A549 (cell line): ENCODE results near the gene DIP2C. TPM values are rescaled to one million over a fixed set of nuclear protein-coding genes. Genes with fewer than 3 reads are reported as not detected.

Experiments
- ATAC-seq, 2 experiments: fragments of 200-7000 bp in 1 of 2; fragments of >200 bp in 1 of 2; cut with Nextera tagmentation in 1 of 2; cut with Tn5 transposase in 1 of 2; 3 replicates each; pipeline versions ENCODE4 v1.8.0 to v1.9.1; 2018 to 2020; ENCODE audit warnings: mild to moderate bottlenecking in 1 of 2, moderate library complexity in 1 of 2
- CTCF ChIA-PET: fragments of 300-600 bp; sonication (Branson Sonifier 250); formaldehyde crosslinking; extraction: SDS; loops from one replicate; lab custom pipeline; 2021; ENCODE audit warnings: antibody characterized with exemption, inconsistent platforms; lab: Yijun Ruan, JAX
- POLR2A ChIA-PET: fragments of 350-600 bp; formaldehyde crosslinking; extraction: SDS; loops from one replicate; lab custom pipeline; 2021; ENCODE audit warnings: antibody characterized with exemption, inconsistent platforms; lab: Yijun Ruan, JAX
- DNase-seq, 2 experiments: peaks; one replicate each; pipeline versions ENCODE4 v3.0.0 to v3.0.0-alpha.2; 2011 to 2016; ENCODE audit warnings: low read depth in 1 of 2, low spot score in 1 of 2
- FAIRE-seq: peaks from 2 replicates; lab custom pipeline; 2011; peaks lifted over from hg19 to GRCh38; lab: Jason Lieb, UNC
- H3K27ac ChIP-seq, 2 experiments: fragments of >200 bp; sonication (Bioruptor Twin); formaldehyde crosslinking; 3 replicates each; pipeline ENCODE4 v1.5.1; 2016 to 2017
- H3K4me1 ChIP-seq: fragments of >200 bp; sonication (Bioruptor Twin); formaldehyde crosslinking; 3 replicates; pipeline ENCODE4 v1.6.1; 2016
- H3K4me2 ChIP-seq: fragments of >200 bp; sonication (Bioruptor Twin); formaldehyde crosslinking; 3 replicates; pipeline ENCODE4 v1.6.1; 2016
- H3K4me3 ChIP-seq: fragments of >200 bp; sonication (Bioruptor Twin); formaldehyde crosslinking; 3 replicates; pipeline ENCODE4 v1.5.1; 2016
- H3K9me3 ChIP-seq: fragments of >200 bp; sonication (Bioruptor Twin); formaldehyde crosslinking; 3 replicates; pipeline ENCODE4 v1.6.1; 2016
- CBX8 ChIP-seq: fragments of 200-600 bp; sonication (generic); IDR thresholded peaks from 2 replicates; pipeline ENCODE4 v1.6.1; 2016
- CEBPB ChIP-seq, 2 experiments: fragments of >200 bp in 1 of 2; sonication (Bioruptor Twin) in 1 of 2; formaldehyde crosslinking in 1 of 2; IDR thresholded peaks; 2 replicates each; pipeline ENCODE4 v1.6.1; 2012 to 2016
- CHD4 ChIP-seq: fragments of 200-600 bp; sonication (generic); IDR thresholded peaks from 2 replicates; pipeline ENCODE4 v1.6.1; 2016; ENCODE audit warnings: antibody characterized with exemption, mild to moderate bottlenecking, borderline replicate concordance
- EHF ChIP-seq: fragments of 250-450 bp; sonication (Bioruptor Pico); IDR thresholded peaks from 2 replicates; pipeline ENCODE4 v1.5.0; 2020; ENCODE audit warnings: mild to moderate bottlenecking
- EHMT2 ChIP-seq: fragments of 200-600 bp; sonication (generic); IDR thresholded peaks from 2 replicates; pipeline ENCODE4 v1.6.1; 2016; ENCODE audit warnings: antibody characterized with exemption, low read depth, mild to moderate bottlenecking, moderate library complexity
- HDAC2 ChIP-seq: fragments of 200-600 bp; sonication (generic); IDR thresholded peaks from 2 replicates; pipeline ENCODE4 v1.6.1; 2016
- HEYL ChIP-seq: fragments of 250-450 bp; sonication (Bioruptor Pico); IDR thresholded peaks from 2 replicates; pipeline ENCODE4 v1.8.0; 2021; ENCODE audit warnings: mild to moderate bottlenecking, moderate library complexity
- HOXA7 ChIP-seq: fragments of 250-450 bp; sonication (Bioruptor Pico); IDR thresholded peaks from 2 replicates; pipeline ENCODE4 v1.5.0; 2020; ENCODE audit warnings: mild to moderate bottlenecking, moderate library complexity
- KDM1A ChIP-seq: fragments of 200-600 bp; sonication (generic); IDR thresholded peaks from 2 replicates; pipeline ENCODE4 v1.6.1; 2016; ENCODE audit warnings: low read depth, mild to moderate bottlenecking
- KDM5A ChIP-seq: fragments of 200-600 bp; sonication (generic); IDR thresholded peaks from 2 replicates; pipeline ENCODE4 v1.6.1; 2016; ENCODE audit warnings: antibody characterized with exemption, mild to moderate bottlenecking
- MAZ ChIP-seq: fragments of 150-350 bp; IDR thresholded peaks from 2 replicates; pipeline ENCODE4 v1.6.1; 2014; ENCODE audit warnings: antibody characterized with exemption, low read depth, low read length, borderline replicate concordance
- MYC ChIP-seq: IDR thresholded peaks from 2 replicates; pipeline ENCODE4 v1.6.1; 2012; ENCODE audit warnings: mild to moderate bottlenecking, inconsistent platforms, low read length, improper control_type of control experiment, borderline replicate concordance
- NR3C1 ChIP-seq: fragments of >200 bp; sonication (Bioruptor Twin); formaldehyde crosslinking; IDR thresholded peaks from 3 replicates; pipeline ENCODE4 v1.6.1; 2017
- PHF8 ChIP-seq: fragments of 200-600 bp; sonication (generic); IDR thresholded peaks from 2 replicates; pipeline ENCODE4 v1.6.1; 2016; ENCODE audit warnings: low read depth, mild to moderate bottlenecking, antibody characterized with exemption, moderate library complexity, borderline replicate concordance
- POLR2AphosphoS2 ChIP-seq: conservative IDR thresholded peaks from 2 replicates; pipeline ENCODE4 v1.6.1; 2012; ENCODE audit warnings: low read length, improper control_type of control experiment, inconsistent platforms
- RNF2 ChIP-seq: fragments of 200-600 bp; sonication (generic); IDR thresholded peaks from 2 replicates; pipeline ENCODE4 v1.6.1; 2016; ENCODE audit warnings: low read depth, mild to moderate bottlenecking, antibody characterized with exemption, moderate library complexity, borderline replicate concordance
- SMC3 ChIP-seq: fragments of >200 bp; sonication (Bioruptor Twin); formaldehyde crosslinking; IDR thresholded peaks from 3 replicates; pipeline ENCODE4 v1.6.1; 2018; ENCODE audit warnings: inconsistent platforms
- TFCP2L1 ChIP-seq: fragments of 250-450 bp; sonication (Bioruptor Pico); IDR thresholded peaks from 2 replicates; pipeline ENCODE4 v1.5.0; 2021; ENCODE audit warnings: mild to moderate bottlenecking
- TP53 ChIP-seq: fragments of 250-450 bp; sonication (Bioruptor Pico); IDR thresholded peaks from 2 replicates; pipeline ENCODE4 v1.5.0; 2021; ENCODE audit warnings: mild to moderate bottlenecking, moderate library complexity
- ZC3H11A ChIP-seq: fragments of 450-650 bp; IDR thresholded peaks from 2 replicates; pipeline ENCODE4 v1.6.1; 2014; ENCODE audit warnings: antibody characterized with exemption, mild to moderate bottlenecking
- ZFP36 ChIP-seq: fragments of 450-650 bp; IDR thresholded peaks from 2 replicates; pipeline ENCODE4 v1.6.1; 2014; ENCODE audit warnings: borderline replicate concordance; ENCODE audit not compliant: partially characterized antibody
- ZNF302 ChIP-seq: fragments of 250-450 bp; sonication (Bioruptor Pico); IDR thresholded peaks from 2 replicates; pipeline ENCODE4 v1.9.0; 2021; ENCODE audit warnings: inconsistent platforms, mild to moderate bottlenecking, moderate library complexity
- ZSCAN20 ChIP-seq: fragments of 250-450 bp; sonication (Bioruptor Pico); IDR thresholded peaks from 2 replicates; pipeline ENCODE4 v1.8.0; 2022; ENCODE audit warnings: mild to moderate bottlenecking, moderate library complexity
- WGBS: methylation state at CpG from one replicate; pipeline ENCODE4 v1.1.6; 2017; ENCODE audit errors: missing lambda C conversion rate; 5-methylcytosine and 5-hydroxymethylcytosine counted together
- polyA plus RNA-seq, 4 experiments: library from polyadenylated mRNA; depleted of rRNA in 3 of 4; stranded (reverse); fragments of >200 nt; fragmentation: RNase III in 1 of 4; extraction: RNeasy Plus Mini Kit Qiagen cat#74134 plus additional on column Dnase treatment in 1 of 4; gene quantifications; 2 replicates in 3 of 4; 3 replicates in 1 of 4; pipeline ENCODE4 v1.2.3, GENCODE V29; 2011 to 2017
- TF ChIP-seq, protein P1 (sequence below): fragments of >200 bp; sonication (Bioruptor Twin); formaldehyde crosslinking; IDR thresholded peaks from 2 replicates; pipeline ENCODE4 v1.6.1; 2016
- TF ChIP-seq, protein P2 (sequence below): fragments of 250-450 bp; sonication (Bioruptor Pico); IDR thresholded peaks from 2 replicates; pipeline ENCODE4 v1.5.0; 2021; ENCODE audit warnings: mild to moderate bottlenecking, moderate library complexity, borderline replicate concordance
- TF ChIP-seq, protein P3 (sequence below): fragments of 450-650 bp; IDR thresholded peaks from 2 replicates; pipeline ENCODE4 v1.6.1; 2014; ENCODE audit warnings: antibody characterized with exemption
- TF ChIP-seq, protein P4 (sequence below): fragments of 200-600 bp; sonication (generic); IDR thresholded peaks from 2 replicates; pipeline ENCODE4 v1.6.1; 2016; ENCODE audit warnings: antibody characterized with exemption, mild to moderate bottlenecking, moderate library complexity

Gene DIP2C
- polyA plus RNA-seq, 2 of the 4 experiments (the other 2 are of a cell fraction), result 3.7 to 5.0 TPM

DNA sequence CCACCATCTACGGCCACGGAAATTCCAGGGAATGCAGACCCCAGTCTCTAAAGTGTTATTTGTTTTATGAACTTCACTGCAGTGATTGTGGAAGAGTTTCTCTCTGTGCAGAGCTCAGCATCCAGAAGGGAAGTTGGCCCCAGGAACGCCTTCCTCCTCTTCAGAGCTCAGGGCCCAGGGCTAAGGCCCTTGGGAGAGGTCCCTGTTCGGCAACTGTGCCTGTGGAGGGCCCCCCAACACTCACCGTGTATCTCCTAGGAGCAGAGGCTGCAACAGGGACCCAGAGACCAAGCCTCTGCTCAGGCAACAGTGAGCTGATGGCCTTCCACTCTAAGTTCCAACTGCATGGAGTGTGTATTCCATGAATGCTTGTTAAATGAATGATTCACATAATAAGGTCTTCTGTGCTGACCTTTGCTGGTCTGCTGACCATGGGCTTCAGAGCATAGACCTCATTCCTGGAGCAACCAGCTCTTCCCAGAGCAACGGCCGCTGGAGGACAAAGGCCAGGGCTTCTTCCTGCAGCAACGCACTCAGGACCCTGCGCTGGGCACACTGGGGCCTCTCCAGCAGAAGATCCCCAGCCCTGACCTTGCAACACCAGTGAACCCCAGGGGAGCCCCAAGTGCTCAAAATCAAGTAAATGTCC lies 7.7 kb downstream of the DIP2C start:
- Histone ChIP-seq H3K4me1 (peaks cover 13% of the 10 kb centered on the region; the same call in 2 of the 3 replicates), H3K4me2 (no peak overlapping the region), H3K27ac (no peak overlapping the region), H3K4me3 (no peak overlapping the region), H3K9me3 (no peaks in the 10 kb centered on the region)
- whole genome bisulfite sequencing, result 94% methylated on average over 9 of the region's 9 CpGs
- FAIRE-seq (no peak), ATAC-seq (no peak), DNase-seq (no peak)
- CTCF ChIA-PET, result no interaction called here
- POLR2A ChIA-PET, result interaction anchor here (0.7 kb wide), 1 partner anchor 103 kb away, joined by 3 read pairs; no protein-coding TSS in a partner anchor
- TF ChIP-seq ZC3H11A, result no peak
- TF ChIP-seq NR3C1, result no peak
- TF ChIP-seq SMC3, result no peak
- TF ChIP-seq TP53, result no peak
- TF ChIP-seq POLR2AphosphoS2, result no peak
- no peak for TF ChIP-seq PHF8
- no peak for TF ChIP-seq TFCP2L1 (CRISPR knock-in tag)
- no peak for TF ChIP-seq EHF (CRISPR knock-in tag)
- no peak for TF ChIP-seq KDM1A
- TF ChIP-seq, protein P1, sequence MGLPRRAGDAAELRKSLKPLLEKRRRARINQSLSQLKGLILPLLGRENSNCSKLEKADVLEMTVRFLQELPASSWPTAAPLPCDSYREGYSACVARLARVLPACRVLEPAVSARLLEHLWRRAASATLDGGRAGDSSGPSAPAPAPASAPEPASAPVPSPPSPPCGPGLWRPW, result no peak
- TF ChIP-seq HDAC2, result no peak
- no peak for TF ChIP-seq EHMT2
- TF ChIP-seq, protein P2, sequence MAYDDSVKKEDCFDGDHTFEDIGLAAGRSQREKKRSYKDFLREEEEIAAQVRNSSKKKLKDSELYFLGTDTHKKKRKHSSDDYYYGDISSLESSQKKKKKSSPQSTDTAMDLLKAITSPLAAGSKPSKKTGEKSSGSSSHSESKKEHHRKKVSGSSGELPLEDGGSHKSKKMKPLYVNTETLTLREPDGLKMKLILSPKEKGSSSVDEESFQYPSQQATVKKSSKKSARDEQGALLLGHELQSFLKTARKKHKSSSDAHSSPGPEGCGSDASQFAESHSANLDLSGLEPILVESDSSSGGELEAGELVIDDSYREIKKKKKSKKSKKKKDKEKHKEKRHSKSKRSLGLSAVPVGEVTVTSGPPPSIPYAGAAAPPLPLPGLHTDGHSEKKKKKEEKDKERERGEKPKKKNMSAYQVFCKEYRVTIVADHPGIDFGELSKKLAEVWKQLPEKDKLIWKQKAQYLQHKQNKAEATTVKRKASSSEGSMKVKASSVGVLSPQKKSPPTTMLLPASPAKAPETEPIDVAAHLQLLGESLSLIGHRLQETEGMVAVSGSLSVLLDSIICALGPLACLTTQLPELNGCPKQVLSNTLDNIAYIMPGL (CRISPR knock-in tag), result no peak
- TF ChIP-seq CHD4, result no peak
- TF ChIP-seq MYC, result no peak
- TF ChIP-seq, protein P3, sequence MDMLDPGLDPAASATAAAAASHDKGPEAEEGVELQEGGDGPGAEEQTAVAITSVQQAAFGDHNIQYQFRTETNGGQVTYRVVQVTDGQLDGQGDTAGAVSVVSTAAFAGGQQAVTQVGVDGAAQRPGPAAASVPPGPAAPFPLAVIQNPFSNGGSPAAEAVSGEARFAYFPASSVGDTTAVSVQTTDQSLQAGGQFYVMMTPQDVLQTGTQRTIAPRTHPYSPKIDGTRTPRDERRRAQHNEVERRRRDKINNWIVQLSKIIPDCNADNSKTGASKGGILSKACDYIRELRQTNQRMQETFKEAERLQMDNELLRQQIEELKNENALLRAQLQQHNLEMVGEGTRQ, result no peak

DNA sequence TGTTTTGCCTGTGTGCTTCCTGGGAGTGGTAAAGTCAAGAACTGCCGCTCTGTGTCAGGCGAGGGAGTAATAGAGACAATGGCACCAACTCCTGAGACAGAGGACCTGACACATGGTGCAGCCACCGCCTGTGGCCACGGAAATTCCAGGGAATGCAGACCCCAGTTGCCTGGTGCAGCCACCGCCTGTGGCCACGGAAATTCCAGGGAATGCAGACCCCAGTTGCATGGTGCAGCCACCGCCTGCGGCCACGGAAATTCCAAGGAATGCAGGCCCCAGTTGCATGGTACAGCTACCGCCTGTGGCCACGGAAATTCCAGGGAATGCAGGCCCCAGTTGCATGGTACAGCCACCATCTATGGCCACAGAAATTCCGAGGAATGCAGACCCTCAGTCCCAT lies 8.7 kb downstream of the DIP2C start:
- no peak for TF ChIP-seq RNF2
- no peak for TF ChIP-seq MAZ
- no peak for TF ChIP-seq KDM5A
- TF ChIP-seq ZC3H11A, result no peak
- no peak for TF ChIP-seq MYC
- TF ChIP-seq CHD4, result no peak
- Histone ChIP-seq H3K9me3 (no peaks in the 10 kb centered on the region), H3K27ac (no peak overlapping the region), H3K4me3 (no peak overlapping the region), H3K4me2 (no peak overlapping the region), H3K4me1 (peaks cover 13% of the 10 kb centered on the region; the same call in 2 of the 3 replicates)
- ChIA-PET CTCF (interaction anchor here (0.6 to 0.9 kb wide), 2 partner anchors 170 to 549 kb away, joined by 3 read pairs; no protein-coding TSS in a partner anchor), POLR2A (no interaction called here)
- ATAC-seq, result no peak
- 93% methylated on average over 11 of the region's 12 CpGs for WGBS
- no peak for DNase-seq
- FAIRE-seq, result no peak

DNA sequence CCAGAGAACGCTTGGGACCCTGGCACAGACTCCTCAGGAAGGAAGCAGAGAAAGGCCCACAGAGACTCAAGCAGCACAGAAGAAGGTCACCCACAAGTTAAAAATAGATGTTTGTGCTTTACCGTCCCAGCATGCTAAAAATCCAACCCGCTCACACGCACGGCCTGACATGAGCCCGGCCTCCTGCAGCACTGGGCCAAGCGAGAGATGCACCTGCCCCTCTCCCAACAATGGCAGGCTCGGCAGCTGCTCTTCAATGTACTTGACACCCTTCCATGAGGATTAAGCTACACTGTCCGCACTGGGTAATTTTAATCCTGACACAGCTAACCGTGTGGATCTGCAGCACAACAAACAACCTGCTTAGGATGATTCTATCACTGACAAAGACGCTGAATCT lies 9.3 kb downstream of the DIP2C start:
- ChIA-PET POLR2A (no interaction called here), CTCF (interaction anchor here (0.6 to 0.9 kb wide), 2 partner anchors 169 to 549 kb away, joined by 3 read pairs; no protein-coding TSS in a partner anchor)
- H3K4me1 ChIP-seq, result peaks cover 13% of the 10 kb centered on the region; the same call in 2 of the 3 replicates
- H3K9me3 ChIP-seq, result no peaks in the 10 kb centered on the region
- H3K4me3 ChIP-seq, result no peak overlapping the region
- no peak for ATAC-seq
- 86% methylated on average over 11 of the region's 11 CpGs for whole genome bisulfite sequencing
- H3K4me2 ChIP-seq, result no peak overlapping the region
- DNase-seq, result no peak
- H3K27ac ChIP-seq, result no peak overlapping the region
- no peak for FAIRE-seq
- TF ChIP-seq PHF8 (no peak), CBX8 (no peak), CHD4 (no peak), CEBPB (IDR thresholded peaks at IDR 0.05) (no peak), HOXA7 (CRISPR knock-in tag) (no peak), HEYL (CRISPR knock-in tag) (no peak), ZFP36 (no peak), EHF (CRISPR knock-in tag) (no peak), ZSCAN20 (CRISPR knock-in tag) (no peak), TP53 (no peak), ZNF302 (CRISPR knock-in tag) (no peak)
- TF ChIP-seq, protein P4, sequence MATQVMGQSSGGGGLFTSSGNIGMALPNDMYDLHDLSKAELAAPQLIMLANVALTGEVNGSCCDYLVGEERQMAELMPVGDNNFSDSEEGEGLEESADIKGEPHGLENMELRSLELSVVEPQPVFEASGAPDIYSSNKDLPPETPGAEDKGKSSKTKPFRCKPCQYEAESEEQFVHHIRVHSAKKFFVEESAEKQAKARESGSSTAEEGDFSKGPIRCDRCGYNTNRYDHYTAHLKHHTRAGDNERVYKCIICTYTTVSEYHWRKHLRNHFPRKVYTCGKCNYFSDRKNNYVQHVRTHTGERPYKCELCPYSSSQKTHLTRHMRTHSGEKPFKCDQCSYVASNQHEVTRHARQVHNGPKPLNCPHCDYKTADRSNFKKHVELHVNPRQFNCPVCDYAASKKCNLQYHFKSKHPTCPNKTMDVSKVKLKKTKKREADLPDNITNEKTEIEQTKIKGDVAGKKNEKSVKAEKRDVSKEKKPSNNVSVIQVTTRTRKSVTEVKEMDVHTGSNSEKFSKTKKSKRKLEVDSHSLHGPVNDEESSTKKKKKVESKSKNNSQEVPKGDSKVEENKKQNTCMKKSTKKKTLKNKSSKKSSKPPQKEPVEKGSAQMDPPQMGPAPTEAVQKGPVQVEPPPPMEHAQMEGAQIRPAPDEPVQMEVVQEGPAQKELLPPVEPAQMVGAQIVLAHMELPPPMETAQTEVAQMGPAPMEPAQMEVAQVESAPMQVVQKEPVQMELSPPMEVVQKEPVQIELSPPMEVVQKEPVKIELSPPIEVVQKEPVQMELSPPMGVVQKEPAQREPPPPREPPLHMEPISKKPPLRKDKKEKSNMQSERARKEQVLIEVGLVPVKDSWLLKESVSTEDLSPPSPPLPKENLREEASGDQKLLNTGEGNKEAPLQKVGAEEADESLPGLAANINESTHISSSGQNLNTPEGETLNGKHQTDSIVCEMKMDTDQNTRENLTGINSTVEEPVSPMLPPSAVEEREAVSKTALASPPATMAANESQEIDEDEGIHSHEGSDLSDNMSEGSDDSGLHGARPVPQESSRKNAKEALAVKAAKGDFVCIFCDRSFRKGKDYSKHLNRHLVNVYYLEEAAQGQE, result no peak
- TF ChIP-seq, protein P1, result no peak
